ENCODE data around the gene TTC39A.
A peak's percentile ranks its signal among the peaks of the same experiment; 100 is the strongest.

The TTC39A gene

GRCh38 chr1:51341876-51342496 is 11.6 kb upstream of the TTC39A start:
- TF ChIP-seq CTCF (conservative IDR thresholded peaks at IDR 0.05; ENCODE audit: low read depth, low read length) = peak; percentile 17
- H3K4me3 ChIP-seq (ENCODE audit: low read length) = no peak overlapping the region
- DNase-seq (ENCODE audit: low read depth) = no peak

- H3K4me3 ChIP-seq (ENCODE audit: low read length) = no peak overlapping the region
- no peak for TF ChIP-seq CTCF (conservative IDR thresholded peaks at IDR 0.05; ENCODE audit: low read depth, low read length)
- no peak for DNase-seq (ENCODE audit: low read depth)
Observed at GRCh38 chr1:51340380-51340779, 10.0 kb upstream of the TTC39A start.

- no peak for TF ChIP-seq CTCF (conservative IDR thresholded peaks at IDR 0.05; ENCODE audit: low read depth, low read length)
- H3K4me3 ChIP-seq (ENCODE audit: low read length) = no peak overlapping the region
- no peak for DNase-seq (ENCODE audit: low read depth)
Observed at GRCh38 chr1:51336711-51337110, 6.3 kb upstream of the TTC39A start.

GRCh38 chr1:51336004-51336403 is 5.6 kb upstream of the TTC39A start:
- no peak for TF ChIP-seq CTCF (conservative IDR thresholded peaks at IDR 0.05; ENCODE audit: low read depth, low read length)
- no peak overlapping the region for H3K4me3 ChIP-seq (ENCODE audit: low read length)
- DNase-seq (ENCODE audit: low read depth) = no peak

GRCh38 chr1:51331206-51332100 is 1.1 kb upstream of the TTC39A start:
- peak; percentile 26 for DNase-seq (ENCODE audit: low read depth)
- TF ChIP-seq CTCF (conservative IDR thresholded peaks at IDR 0.05; ENCODE audit: low read depth, low read length) = no peak
- H3K4me3 ChIP-seq (ENCODE audit: low read length) = no peak overlapping the region

GRCh38 chr1:51329443-51330325 is 678 bp downstream of the TTC39A start:
- DNase-seq (ENCODE audit: low read depth) = no peak
- no peak for TF ChIP-seq CTCF (conservative IDR thresholded peaks at IDR 0.05; ENCODE audit: low read depth, low read length)
- peak overlapping the region; percentile 29 for H3K4me3 ChIP-seq (ENCODE audit: low read length)

Data from retinal pigment epithelial cell (primary cell).